AG08396 (cell line): ENCODE results near the gene HPSE2.

Experiments used
- DNase-seq: peaks from one replicate; pipeline ENCODE4 v3.0.0; 2012; ENCODE audit warnings: low spot score, mixed read lengths

HPSE2 gene

GRCh38 chr10:98430427-98430826, 805.2 kb downstream of the HPSE2 start:
- DNase-seq, result no peak

- DNase-seq, result no peak
These were observed 806.2 kb downstream of the HPSE2 start for GRCh38 chr10:98429320-98430072.

GRCh38 chr10:98427011-98427515, 808.6 kb downstream of the HPSE2 start:
- DNase-seq, result no peak

- DNase-seq, result peak; percentile 71
These were observed 809.9 kb downstream of the HPSE2 start for GRCh38 chr10:98425511-98426352.

- no peak for DNase-seq
These were observed 811.1 kb downstream of the HPSE2 start for GRCh38 chr10:98424295-98425254.

- no peak for DNase-seq
These were observed 811.9 kb downstream of the HPSE2 start for GRCh38 chr10:98423691-98424120.

GRCh38 chr10:98422182-98422581, 813.5 kb downstream of the HPSE2 start:
- no peak for DNase-seq

GRCh38 chr10:98420786-98421185, 814.9 kb downstream of the HPSE2 start:
- no peak for DNase-seq

- no peak for DNase-seq
These were observed 816.0 kb downstream of the HPSE2 start for GRCh38 chr10:98419469-98420261.

GRCh38 chr10:98418665-98419468, 816.8 kb downstream of the HPSE2 start:
- no peak for DNase-seq

GRCh38 chr10:98417973-98418664, 817.5 kb downstream of the HPSE2 start:
- DNase-seq, result no peak

GRCh38 chr10:98417481-98417959, 818.1 kb downstream of the HPSE2 start:
- no peak for DNase-seq

GRCh38 chr10:98416606-98417388, 818.9 kb downstream of the HPSE2 start:
- no peak for DNase-seq

GRCh38 chr10:98415731-98416119, 819.9 kb downstream of the HPSE2 start:
- DNase-seq, result no peak

- peak; percentile 97 for DNase-seq
These were observed 820.5 kb downstream of the HPSE2 start, which contains the start of gene PYROXD2 for GRCh38 chr10:98414932-98415730. PYROXD2 (minus strand) TSS chr10:98415182; CDS start chr10:98415135, 47 bp downstream.

GRCh38 chr10:98414578-98414931, 821.1 kb downstream of the HPSE2 start:
- no peak for DNase-seq

GRCh38 chr10:98411768-98412167, 823.9 kb downstream of the HPSE2 start:
- peak; percentile 65 for DNase-seq

- DNase-seq, result no peak
These were observed 824.5 kb downstream of the HPSE2 start for GRCh38 chr10:98411166-98411565.
